GM12801 (cell line): ENCODE measurements around the gene GJC2.

Experiments
- TF ChIP-seq, protein P1 (sequence below): IDR thresholded peaks from one replicate; pipeline ENCODE4 v1.5.1; 2011; ENCODE audit warnings: control low read depth; ENCODE audit not compliant: insufficient read length; ENCODE audit errors: extremely low read depth

The GJC2 gene

DNA sequence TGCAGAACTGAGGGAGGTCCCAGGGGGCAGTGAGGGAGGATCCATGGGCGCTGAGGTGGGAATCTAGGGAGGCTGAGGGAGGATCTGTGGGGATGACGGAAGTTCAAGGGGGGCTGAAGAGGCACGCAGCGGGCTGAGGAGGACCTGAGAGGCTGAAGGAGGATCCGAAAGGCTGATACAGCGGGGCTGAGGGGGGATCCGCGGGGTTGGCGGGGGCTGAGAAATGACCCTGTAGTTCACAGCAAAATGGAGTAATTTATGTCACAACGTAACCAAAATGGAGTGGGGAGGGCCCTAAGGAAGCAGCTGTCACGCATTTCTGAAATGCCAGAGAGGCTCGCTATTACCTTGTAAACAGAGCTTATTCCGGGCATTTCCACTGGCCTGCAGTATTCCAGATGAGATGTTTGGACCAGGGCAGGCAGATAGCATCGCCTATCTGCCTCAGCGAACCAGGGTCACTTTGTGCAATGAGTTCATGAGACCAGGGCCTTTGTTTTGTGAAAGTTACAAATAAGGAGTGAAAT is 39.7 kb upstream of the GJC2 start:
- TF ChIP-seq, protein P1, sequence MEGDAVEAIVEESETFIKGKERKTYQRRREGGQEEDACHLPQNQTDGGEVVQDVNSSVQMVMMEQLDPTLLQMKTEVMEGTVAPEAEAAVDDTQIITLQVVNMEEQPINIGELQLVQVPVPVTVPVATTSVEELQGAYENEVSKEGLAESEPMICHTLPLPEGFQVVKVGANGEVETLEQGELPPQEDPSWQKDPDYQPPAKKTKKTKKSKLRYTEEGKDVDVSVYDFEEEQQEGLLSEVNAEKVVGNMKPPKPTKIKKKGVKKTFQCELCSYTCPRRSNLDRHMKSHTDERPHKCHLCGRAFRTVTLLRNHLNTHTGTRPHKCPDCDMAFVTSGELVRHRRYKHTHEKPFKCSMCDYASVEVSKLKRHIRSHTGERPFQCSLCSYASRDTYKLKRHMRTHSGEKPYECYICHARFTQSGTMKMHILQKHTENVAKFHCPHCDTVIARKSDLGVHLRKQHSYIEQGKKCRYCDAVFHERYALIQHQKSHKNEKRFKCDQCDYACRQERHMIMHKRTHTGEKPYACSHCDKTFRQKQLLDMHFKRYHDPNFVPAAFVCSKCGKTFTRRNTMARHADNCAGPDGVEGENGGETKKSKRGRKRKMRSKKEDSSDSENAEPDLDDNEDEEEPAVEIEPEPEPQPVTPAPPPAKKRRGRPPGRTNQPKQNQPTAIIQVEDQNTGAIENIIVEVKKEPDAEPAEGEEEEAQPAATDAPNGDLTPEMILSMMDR: no peak

DNA sequence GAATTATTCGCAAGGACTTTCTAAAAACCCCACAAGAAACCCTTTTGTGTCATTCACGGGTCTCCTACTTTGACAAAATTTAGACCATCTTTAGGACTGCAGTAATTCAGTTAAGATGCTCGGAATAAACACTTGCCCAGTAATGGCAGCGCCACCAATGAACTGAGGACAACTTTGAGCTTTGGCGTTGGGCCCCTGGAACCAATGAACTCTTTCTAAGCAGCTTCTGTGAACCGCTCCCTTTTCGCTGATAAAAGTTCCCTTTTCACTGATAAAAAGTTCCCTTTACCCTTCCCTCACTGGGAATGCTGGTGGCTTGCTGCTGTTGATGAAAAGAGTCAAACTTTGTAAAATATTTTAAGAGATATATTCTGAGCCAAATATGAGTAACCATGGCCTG is 39.2 kb upstream of the GJC2 start:
- TF ChIP-seq, protein P1: no peak

DNA sequence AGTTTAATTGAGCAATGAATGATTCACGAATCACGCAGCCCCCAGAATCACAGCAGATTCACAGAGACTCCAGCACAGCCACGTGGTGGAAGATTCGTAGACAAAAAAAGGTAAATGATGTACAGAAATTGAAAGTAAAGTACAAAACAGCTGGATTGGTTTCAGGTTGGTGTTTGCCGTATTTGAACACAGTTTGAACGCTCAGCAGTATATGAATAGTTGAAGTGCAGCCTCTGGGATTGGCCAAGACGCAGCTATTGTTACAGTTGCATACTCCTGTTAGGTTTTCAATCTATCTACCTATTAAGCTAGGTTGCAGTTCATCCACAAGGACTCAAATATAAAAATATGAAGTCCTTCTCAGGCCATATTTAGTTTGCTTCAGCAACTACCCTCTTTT is 37.6 kb upstream of the GJC2 start:
- TF ChIP-seq, protein P1: no peak

DNA sequence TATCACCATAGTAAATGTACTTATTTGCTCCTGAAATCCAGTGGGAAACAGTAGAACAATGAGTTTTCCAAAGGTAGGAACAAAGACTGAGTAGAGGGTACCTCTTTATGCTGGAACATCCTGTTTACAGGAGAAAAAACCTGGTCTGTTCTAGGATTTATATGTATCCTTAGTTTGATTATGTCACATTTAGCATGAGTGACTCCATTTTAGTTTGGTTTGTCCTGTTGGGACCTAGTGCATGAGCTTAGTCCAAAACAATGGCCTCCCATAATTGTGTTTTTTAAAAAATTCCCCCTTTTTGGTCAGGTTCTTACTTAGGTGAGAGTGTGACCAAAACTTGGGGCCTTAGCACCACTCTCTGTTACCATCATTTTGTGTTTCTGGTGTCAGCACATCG is 37.1 kb upstream of the GJC2 start:
- TF ChIP-seq, protein P1: no peak

DNA sequence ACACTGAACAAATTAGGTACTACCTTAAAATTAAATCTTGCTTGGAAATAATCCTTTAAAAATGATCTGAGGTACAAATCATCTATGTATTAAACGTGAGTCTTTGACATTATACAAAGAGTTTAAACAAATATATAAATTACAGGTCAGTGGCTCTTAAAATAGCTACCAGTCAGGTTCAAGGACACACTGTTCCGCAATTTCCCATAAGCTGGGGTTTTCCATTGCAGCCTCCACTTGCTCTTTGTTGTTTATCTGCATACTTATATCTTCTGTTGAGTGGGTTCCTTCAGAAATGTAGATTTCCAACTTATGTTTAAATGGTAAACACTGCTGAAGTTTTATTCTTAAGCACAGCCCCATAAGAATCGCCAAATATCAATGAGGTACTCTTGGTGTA is 34.9 kb upstream of the GJC2 start:
- TF ChIP-seq, protein P1: no peak

DNA sequence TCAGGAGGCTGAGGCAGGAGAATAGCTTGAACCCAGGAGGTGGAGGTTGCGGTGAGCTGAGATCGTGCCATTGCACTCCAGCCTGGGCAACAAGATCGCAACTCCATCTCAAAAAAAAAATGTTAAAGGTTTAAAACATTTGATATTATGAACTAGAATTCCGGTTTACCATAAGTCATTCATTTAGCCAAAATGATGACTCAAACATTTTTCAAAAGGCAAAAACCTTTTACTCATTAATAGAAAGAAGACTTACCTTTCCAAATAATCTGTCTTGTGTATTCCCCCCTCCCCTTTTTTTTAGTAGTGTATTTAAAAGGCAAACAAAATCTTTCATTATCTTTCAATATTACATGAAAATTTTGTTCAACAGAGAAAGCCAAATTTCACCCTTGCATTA is 32.4 kb upstream of the GJC2 start:
- TF ChIP-seq, protein P1: no peak

DNA sequence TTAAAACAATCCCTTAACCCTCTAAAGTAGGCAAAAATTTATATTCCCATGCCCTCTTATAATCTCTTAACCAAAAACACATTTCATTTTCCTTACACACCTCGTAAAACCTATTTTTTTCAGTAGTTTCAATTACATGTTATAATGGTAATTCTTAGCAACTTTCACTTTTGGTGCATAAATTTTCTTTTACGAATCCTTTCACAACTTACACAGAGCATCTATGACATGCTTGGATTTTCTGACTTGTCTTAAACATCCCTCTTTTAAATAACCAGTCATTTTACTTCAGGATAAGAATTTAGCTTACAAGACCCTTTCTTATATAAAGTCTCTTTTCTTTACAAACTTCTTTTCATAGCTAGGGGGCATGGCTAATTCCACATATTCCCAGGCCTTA is 31.7 kb upstream of the GJC2 start:
- TF ChIP-seq, protein P1: no peak

DNA sequence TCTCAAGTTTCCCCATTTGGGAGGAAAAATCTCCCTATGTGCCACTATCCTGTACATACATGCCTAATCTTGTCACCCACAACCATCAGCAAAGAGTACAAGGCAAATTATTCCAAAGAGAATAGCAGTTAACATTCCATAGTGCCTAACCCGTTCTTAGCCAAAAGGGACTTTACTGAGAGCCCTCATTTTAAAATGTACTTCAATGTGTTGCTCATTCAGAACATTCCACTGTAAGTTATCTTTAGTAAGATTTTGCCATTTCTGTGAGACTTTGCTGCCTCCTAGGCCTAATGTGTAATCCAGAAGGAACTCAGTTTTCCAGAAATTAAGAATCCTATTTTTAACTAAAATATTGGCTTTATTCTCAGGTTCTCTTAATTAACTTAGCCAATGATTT is 29.4 kb upstream of the GJC2 start:
- TF ChIP-seq, protein P1: no peak
